GM21529 (cell line): ENCODE measurements around the gene MBOAT2.
"Not testable (repeated sequence)": the region's sequence is repeated elsewhere in the genome, so short reads cannot be mapped to it uniquely, and the experiment has no call there.

Experiments
- ATAC-seq: cut with Tn5 transposase; IDR thresholded peaks from one replicate; pipeline ENCODE4 v1.9.1; 2021; ENCODE audit not compliant: unreplicated experiment

Gene MBOAT2

GRCh38 chr2:8993902-8994278 lies 9.6 kb downstream of the MBOAT2 start:
- no peak for ATAC-seq

- no peak for ATAC-seq
Measured at GRCh38 chr2:8993196-8993901, 10.1 kb downstream of the MBOAT2 start.

- ATAC-seq, result no peak
Measured at GRCh38 chr2:8992643-8993042, 10.8 kb downstream of the MBOAT2 start.

- no peak for ATAC-seq
Measured at GRCh38 chr2:8989536-8990079, 13.9 kb downstream of the MBOAT2 start.

GRCh38 chr2:8987410-8987809 lies 16.1 kb downstream of the MBOAT2 start:
- ATAC-seq, result no peak

GRCh38 chr2:8986327-8986976 lies 17.0 kb downstream of the MBOAT2 start:
- peak; percentile 36 for ATAC-seq

GRCh38 chr2:8985561-8986326 lies 17.7 kb downstream of the MBOAT2 start:
- ATAC-seq, result no peak

- ATAC-seq, result no peak
Measured at GRCh38 chr2:8984855-8985254, 18.6 kb downstream of the MBOAT2 start.

GRCh38 chr2:8984157-8984556 lies 19.3 kb downstream of the MBOAT2 start:
- peak; percentile 46 for ATAC-seq

- no peak for ATAC-seq
Measured at GRCh38 chr2:8983571-8983970, 19.9 kb downstream of the MBOAT2 start.

- ATAC-seq, result no peak
Measured at GRCh38 chr2:8981876-8982275, 21.6 kb downstream of the MBOAT2 start.

- ATAC-seq, result no peak
Measured at GRCh38 chr2:8980096-8980495, 23.4 kb downstream of the MBOAT2 start.

- ATAC-seq, result no peak
Measured at GRCh38 chr2:8977758-8978157, 25.7 kb downstream of the MBOAT2 start.

- ATAC-seq, result no peak
Measured at GRCh38 chr2:8976442-8977259, 26.8 kb downstream of the MBOAT2 start.

GRCh38 chr2:8974016-8974415 lies 29.5 kb downstream of the MBOAT2 start:
- ATAC-seq, result no peak

- not testable (repeated sequence) for ATAC-seq
Measured at GRCh38 chr2:8973017-8973416, 30.5 kb downstream of the MBOAT2 start.

GRCh38 chr2:8972535-8972934 lies 30.9 kb downstream of the MBOAT2 start:
- ATAC-seq, result not testable (repeated sequence)

GRCh38 chr2:8969348-8969747 lies 34.1 kb downstream of the MBOAT2 start:
- ATAC-seq, result not testable (repeated sequence)

- ATAC-seq, result no peak
Measured at GRCh38 chr2:8966123-8966908, 37.2 kb downstream of the MBOAT2 start.
